ENCODE measurements around the gene FUS.

DNA sequence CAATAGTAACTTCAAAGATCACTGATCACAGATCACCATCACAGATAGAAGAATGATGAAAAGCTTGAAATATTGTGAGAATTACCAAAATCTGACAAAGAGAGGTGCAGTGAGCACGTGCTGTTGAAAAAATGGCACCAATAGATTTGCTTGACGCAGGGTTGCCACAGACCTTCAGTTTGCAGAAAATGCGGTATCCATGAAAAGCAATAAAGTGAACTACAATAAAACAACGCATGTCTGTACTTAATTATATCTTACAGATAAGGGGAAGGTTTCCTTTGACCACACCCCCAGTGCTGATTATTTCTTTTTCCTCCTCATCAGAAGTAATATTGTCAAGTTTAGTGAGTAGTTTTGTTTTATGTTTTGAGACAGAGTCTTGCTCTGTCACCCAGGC, 58.1 kb downstream of the FUS start:
- TF ChIP-seq, protein P1, sequence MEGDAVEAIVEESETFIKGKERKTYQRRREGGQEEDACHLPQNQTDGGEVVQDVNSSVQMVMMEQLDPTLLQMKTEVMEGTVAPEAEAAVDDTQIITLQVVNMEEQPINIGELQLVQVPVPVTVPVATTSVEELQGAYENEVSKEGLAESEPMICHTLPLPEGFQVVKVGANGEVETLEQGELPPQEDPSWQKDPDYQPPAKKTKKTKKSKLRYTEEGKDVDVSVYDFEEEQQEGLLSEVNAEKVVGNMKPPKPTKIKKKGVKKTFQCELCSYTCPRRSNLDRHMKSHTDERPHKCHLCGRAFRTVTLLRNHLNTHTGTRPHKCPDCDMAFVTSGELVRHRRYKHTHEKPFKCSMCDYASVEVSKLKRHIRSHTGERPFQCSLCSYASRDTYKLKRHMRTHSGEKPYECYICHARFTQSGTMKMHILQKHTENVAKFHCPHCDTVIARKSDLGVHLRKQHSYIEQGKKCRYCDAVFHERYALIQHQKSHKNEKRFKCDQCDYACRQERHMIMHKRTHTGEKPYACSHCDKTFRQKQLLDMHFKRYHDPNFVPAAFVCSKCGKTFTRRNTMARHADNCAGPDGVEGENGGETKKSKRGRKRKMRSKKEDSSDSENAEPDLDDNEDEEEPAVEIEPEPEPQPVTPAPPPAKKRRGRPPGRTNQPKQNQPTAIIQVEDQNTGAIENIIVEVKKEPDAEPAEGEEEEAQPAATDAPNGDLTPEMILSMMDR (IDR thresholded peaks at IDR 0.05): no peak
- no peak for TF ChIP-seq POLR2A (IDR thresholded peaks at IDR 0.05)

Measured in adrenal gland (tissue), 5 donors.